Glutamatergic neuron (in vitro differentiated cells): ENCODE measurements around the gene SMIM22. TPM values are rescaled to one million over a fixed set of nuclear protein-coding genes. Genes with fewer than 3 reads are reported as not detected.

ENCODE experiments used
- DNase-seq: peaks from one replicate; pipeline ENCODE4 v3.0.0; 2022
- H3K27ac Mint-ChIP-seq: one replicate; pipeline ENCODE4 v1.8.0; 2020; ENCODE audit warnings: mild to moderate bottlenecking, mixed read lengths, inconsistent platforms; ENCODE audit not compliant: unreplicated experiment
- H3K27me3 Mint-ChIP-seq: one replicate; pipeline ENCODE4 v1.8.0; 2020; ENCODE audit warnings: mild to moderate bottlenecking, moderate library complexity, mixed read lengths, inconsistent platforms; ENCODE audit not compliant: unreplicated experiment
- H3K36me3 Mint-ChIP-seq: one replicate; pipeline ENCODE4 v1.8.0; 2020; ENCODE audit warnings: mild to moderate bottlenecking, mixed read lengths, inconsistent platforms; ENCODE audit not compliant: unreplicated experiment
- H3K4me1 Mint-ChIP-seq: one replicate; pipeline ENCODE4 v1.8.0; 2020; ENCODE audit warnings: mild to moderate bottlenecking, low read depth, mixed read lengths, inconsistent platforms; ENCODE audit not compliant: unreplicated experiment
- H3K4me3 Mint-ChIP-seq: one replicate; pipeline ENCODE4 v1.8.0; 2020; ENCODE audit warnings: mild to moderate bottlenecking, mixed read lengths, inconsistent platforms; ENCODE audit not compliant: unreplicated experiment
- H3K9me3 Mint-ChIP-seq: one replicate; pipeline ENCODE4 v1.8.0; 2020; ENCODE audit warnings: mild to moderate bottlenecking, moderate library complexity, mixed read lengths, inconsistent platforms; ENCODE audit not compliant: unreplicated experiment
- CTCF ChIP-seq: fragments of 200-600 bp; sonication (generic); IDR thresholded peaks from one replicate; pipeline ENCODE4 v1.5.0; 2021; ENCODE audit not compliant: partially characterized antibody, unreplicated experiment
- total RNA-seq: library from RNA; stranded (reverse); fragmentation: NEBNext Ultra II Directional; extraction: Animal tissue kit (Norgen Biotek cat#: 25700); gene quantifications from one replicate; pipeline ENCODE4 v1.2.1, GENCODE V29; 2021; ENCODE audit not compliant: unreplicated experiment

SMIM22 gene
- total RNA-seq, 1 donor from 2014 or later = not detected

- Mint-ChIP-seq H3K27me3 (peaks cover 6% of the 10 kb centered on the region), H3K36me3 (no peaks in the 10 kb centered on the region), H3K4me3 (no peak overlapping the region), H3K4me1 (peaks cover 10% of the 10 kb centered on the region), H3K9me3 (peaks cover 8% of the 10 kb centered on the region), H3K27ac (no peak overlapping the region)
- DNase-seq = no peak
- TF ChIP-seq CTCF = no peak
Observed at GRCh38 chr16:4798456-4798855, 3.3 kb downstream of the SMIM22 start.

GRCh38 chr16:4799171-4799855 is 4.1 kb downstream of the SMIM22 start:
- Mint-ChIP-seq H3K4me3 (no peak overlapping the region), H3K4me1 (peaks cover 17% of the 10 kb centered on the region), H3K27ac (no peak overlapping the region), H3K9me3 (peaks cover 8% of the 10 kb centered on the region), H3K36me3 (no peaks in the 10 kb centered on the region), H3K27me3 (peaks cover 9% of the 10 kb centered on the region)
- TF ChIP-seq CTCF = no peak
- no peak for DNase-seq

GRCh38 chr16:4800290-4801041 is 5.3 kb downstream of the SMIM22 start:
- peak; percentile 70 for DNase-seq
- peaks cover 22% of the 10 kb centered on the region for H3K4me1 Mint-ChIP-seq
- H3K36me3 Mint-ChIP-seq = no peaks in the 10 kb centered on the region
- peaks cover 8% of the 10 kb centered on the region for H3K9me3 Mint-ChIP-seq
- peaks cover 11% of the 10 kb centered on the region for H3K27me3 Mint-ChIP-seq
- no peak for TF ChIP-seq CTCF
- peak overlapping the region; percentile 88 for H3K27ac Mint-ChIP-seq
- H3K4me3 Mint-ChIP-seq = peak overlapping the region; percentile 82

GRCh38 chr16:4801051-4801961 is 6.1 kb downstream of the SMIM22 start:
- H3K4me3 Mint-ChIP-seq = peak overlapping the region; percentile 83
- no peak for DNase-seq
- peaks cover 22% of the 10 kb centered on the region for H3K4me1 Mint-ChIP-seq
- peaks cover 8% of the 10 kb centered on the region for H3K9me3 Mint-ChIP-seq
- no peaks in the 10 kb centered on the region for H3K36me3 Mint-ChIP-seq
- peak overlapping the region; percentile 88 for H3K27ac Mint-ChIP-seq
- TF ChIP-seq CTCF = no peak
- peaks cover 11% of the 10 kb centered on the region for H3K27me3 Mint-ChIP-seq
